ENCODE data around the gene ZNF239. TPM values are rescaled to one million over a fixed set of nuclear protein-coding genes. Genes with fewer than 3 reads are reported as not detected.

The ZNF239 gene
- total RNA-seq, 4 donors from 2014 or later: 0.11 to 2.8 (median 1.2) TPM

GRCh38 chr10:43616697-43617370, 42.4 kb upstream of the ZNF239 start:
- intact Hi-C loops (cut with DNase I): no loop called here
- no peak for DNase-seq
- TF ChIP-seq POLR2A (IDR thresholded peaks at IDR 0.05) (no peak), CTCF (IDR thresholded peaks at IDR 0.05) (no peak)
- H3K9me3 ChIP-seq: peaks cover 0 to 54% (median 27%) of the 10 kb centered on the region in 3 donors
- no peak overlapping the region for H3K4me3 ChIP-seq
- peaks cover 0 to 10% (median 0%) of the 10 kb centered on the region in 3 donors for H3K4me1 ChIP-seq
- H3K27ac ChIP-seq: no peak overlapping the region
- H3K36me3 ChIP-seq: peaks cover 4 to 48% (median 13%) of the 10 kb centered on the region in 3 donors
- no peaks in the 10 kb centered on the region for H3K27me3 ChIP-seq
- 79 to 89% methylated on average over 6 of the region's 6 CpGs for WGBS, 2 donors

GRCh38 chr10:43610636-43611035, 36.2 kb upstream of the ZNF239 start:
- Histone ChIP-seq H3K9me3 (peaks cover 0 to 20% (median 5%) of the 10 kb centered on the region in 3 donors), H3K4me3 (no peak overlapping the region), H3K27me3 (no peaks in the 10 kb centered on the region), H3K27ac (no peak overlapping the region), H3K4me1 (peaks cover 0 to 13% (median 5%) of the 10 kb centered on the region in 3 donors), H3K36me3 (peaks cover 3 to 67% (median 4%) of the 10 kb centered on the region in 3 donors)
- TF ChIP-seq POLR2A (IDR thresholded peaks at IDR 0.05) (no peak), CTCF (IDR thresholded peaks at IDR 0.05) (no peak)
- DNase-seq: no peak
- intact Hi-C loops (cut with DNase I): no loop called here

- intact Hi-C loops (cut with DNase I): no loop called here
- Histone ChIP-seq H3K4me3 (peak overlapping the region; percentile 83 to 95 (median 89)), H3K27ac (no peak overlapping the region), H3K9me3 (no peaks in the 10 kb centered on the region), H3K27me3 (no peaks in the 10 kb centered on the region), H3K36me3 (peaks cover 0 to 37% (median 0%) of the 10 kb centered on the region in 3 donors), H3K4me1 (peaks cover 0 to 13% (median 5%) of the 10 kb centered on the region in 3 donors)
- WGBS, 2 donors: 68 to 72% methylated on average over 10 of the region's 10 CpGs
- no peak for DNase-seq
- no peak for TF ChIP-seq CTCF (IDR thresholded peaks at IDR 0.05)
- no peak for TF ChIP-seq POLR2A (IDR thresholded peaks at IDR 0.05)
These were observed 32.8 kb upstream of the ZNF239 start for GRCh38 chr10:43607199-43607573.

- Histone ChIP-seq H3K27ac (peak within 1 kb of the TSS; percentile 63 to 82 (median 75)), H3K9me3 (peaks cover 0 to 3% (median 0%) of the 10 kb centered on the region in 3 donors), H3K36me3 (peaks cover 0 to 31% (median 0%) of the 10 kb centered on the region in 3 donors), H3K4me1 (peaks cover 0 to 13% (median 5%) of the 10 kb centered on the region in 3 donors), H3K27me3 (no peaks in the 10 kb centered on the region), H3K4me3 (peak within 1 kb of the TSS; percentile 83 to 95 (median 89))
- peak; percentile 7 for DNase-seq
- intact Hi-C loops (cut with DNase I): no loop called here
- 4 to 10% methylated on average over 13 to 21 of the region's 58 CpGs for WGBS, 2 donors
- TF ChIP-seq POLR2A (IDR thresholded peaks at IDR 0.05) (peak in 2 of 4 donors; percentile 17 to 22), CTCF (IDR thresholded peaks at IDR 0.05) (peak in 2 of 6 experiments; percentile 2 to 16)
These were observed 32.1 kb upstream of the ZNF239 start, which contains the start of gene ZNF485 for GRCh38 chr10:43606323-43607198. Gene ZNF485 (plus strand): TSS chr10:43606438. CDS start chr10:43607051, 613 bp downstream.

All from esophagus squamous epithelium (tissue), 5 donors.